CD4-positive, alpha-beta T cell treated with Interferon gamma for 1 hour (primary cell): ENCODE results near the gene ARHGAP15.

ENCODE experiments used
- DNase-seq: peaks from one replicate; pipeline ENCODE4 v3.0.0-alpha.2; 2020

The ARHGAP15 gene

GRCh38 chr2:143467011-143467410 is 337.8 kb downstream of the ARHGAP15 start:
- DNase-seq: no peak

GRCh38 chr2:143468341-143468888 is 339.2 kb downstream of the ARHGAP15 start:
- DNase-seq: no peak

- no peak for DNase-seq
These were observed 340.1 kb downstream of the ARHGAP15 start for GRCh38 chr2:143469323-143469722.

- no peak for DNase-seq
These were observed 342.3 kb downstream of the ARHGAP15 start for GRCh38 chr2:143471550-143471949.

GRCh38 chr2:143473216-143473615 is 344.0 kb downstream of the ARHGAP15 start:
- DNase-seq: no peak

GRCh38 chr2:143473820-143474219 is 344.6 kb downstream of the ARHGAP15 start:
- no peak for DNase-seq

- no peak for DNase-seq
These were observed 345.4 kb downstream of the ARHGAP15 start for GRCh38 chr2:143474586-143474985.

GRCh38 chr2:143475041-143475776 is 346.0 kb downstream of the ARHGAP15 start:
- no peak for DNase-seq

GRCh38 chr2:143476336-143477087 is 347.3 kb downstream of the ARHGAP15 start:
- no peak for DNase-seq

- no peak for DNase-seq
These were observed 348.7 kb downstream of the ARHGAP15 start for GRCh38 chr2:143477714-143478443.

GRCh38 chr2:143480086-143480485 is 350.9 kb downstream of the ARHGAP15 start:
- DNase-seq: no peak

GRCh38 chr2:143480601-143481236 is 351.5 kb downstream of the ARHGAP15 start:
- DNase-seq: no peak

- DNase-seq: no peak
These were observed 352.0 kb downstream of the ARHGAP15 start for GRCh38 chr2:143481237-143481623.

- no peak for DNase-seq
These were observed 352.5 kb downstream of the ARHGAP15 start for GRCh38 chr2:143481733-143482132.

- no peak for DNase-seq
These were observed 353.1 kb downstream of the ARHGAP15 start for GRCh38 chr2:143482316-143482715.

GRCh38 chr2:143482771-143483170 is 353.6 kb downstream of the ARHGAP15 start:
- DNase-seq: no peak

- no peak for DNase-seq
These were observed 357.8 kb downstream of the ARHGAP15 start for GRCh38 chr2:143486976-143487375.

- no peak for DNase-seq
These were observed 359.9 kb downstream of the ARHGAP15 start for GRCh38 chr2:143489145-143489544.

GRCh38 chr2:143491131-143491530 is 361.9 kb downstream of the ARHGAP15 start:
- DNase-seq: no peak

- no peak for DNase-seq
These were observed 364.1 kb downstream of the ARHGAP15 start for GRCh38 chr2:143493339-143493738.

- no peak for DNase-seq
These were observed 368.5 kb downstream of the ARHGAP15 start for GRCh38 chr2:143497726-143498125.

- no peak for DNase-seq
These were observed 369.3 kb downstream of the ARHGAP15 start for GRCh38 chr2:143498496-143498895.

GRCh38 chr2:143499061-143499460 is 369.8 kb downstream of the ARHGAP15 start:
- DNase-seq: no peak
